PC-9 (cell line): ENCODE measurements around the gene POU3F3. TPM values are rescaled to one million over a fixed set of nuclear protein-coding genes. Genes with fewer than 3 reads are reported as not detected.

ENCODE experiments used
- BruUV-seq: library from RNA; stranded (reverse); fragments of 400-500 nt; replicated peaks from 2 replicates; lab custom pipeline; 2021; lab: Mats Ljungman, UMichigan
- CTCF ChIA-PET: fragments of 300-600 bp; sonication (Branson Sonifier 250); formaldehyde crosslinking; loops from one replicate; lab custom pipeline; 2022; ENCODE audit warnings: antibody characterized with exemption; lab: Charles Lee
- POLR2A ChIA-PET: fragments of 300-600 bp; sonication (Branson Sonifier 250); formaldehyde crosslinking; loops from one replicate; lab custom pipeline; 2022; ENCODE audit warnings: antibody characterized with exemption; ENCODE audit not compliant: unreplicated experiment; lab: Charles Lee
- DNase-seq, 2 experiments: peaks; one replicate each; pipeline versions ENCODE4 v3.0.0 to v3.0.0-alpha.2; 2015 to 2022; ENCODE audit warnings: mixed read lengths in 1 of 2
- H2AFZ ChIP-seq: fragments of 200-600 bp; sonication (generic); 2 replicates; pipeline ENCODE4 v1.8.1; 2017; ENCODE audit warnings: antibody characterized with exemption
- H3F3A ChIP-seq: fragments of 200-600 bp; sonication (generic); 2 replicates; pipeline ENCODE4 v1.8.1; 2017; ENCODE audit warnings: antibody characterized with exemption, mild to moderate bottlenecking, low read depth; ENCODE audit not compliant: insufficient read depth
- H3K27ac ChIP-seq: fragments of 200-600 bp; sonication (generic); 2 replicates; pipeline ENCODE4 v1.6.1; 2016; ENCODE audit warnings: mixed run types
- H3K27me3 ChIP-seq: fragments of 200-600 bp; sonication (generic); 2 replicates; pipeline ENCODE4 v1.6.1; 2016; ENCODE audit warnings: low read depth, mixed run types; ENCODE audit not compliant: insufficient read depth
- H3K36me3 ChIP-seq: fragments of 200-600 bp; sonication (generic); 2 replicates; pipeline ENCODE4 v1.6.1; 2016; ENCODE audit warnings: low read depth, mixed run types
- H3K4me1 ChIP-seq: fragments of 200-600 bp; sonication (generic); replicated peaks from 2 replicates; pipeline ENCODE4 v1.6.1; 2016; ENCODE audit warnings: mixed run types; ENCODE audit not compliant: insufficient read depth
- H3K4me2 ChIP-seq: fragments of 200-600 bp; sonication (generic); 2 replicates; pipeline ENCODE4 v1.6.1; 2017; ENCODE audit warnings: mixed run types
- H3K4me3 ChIP-seq: fragments of 200-600 bp; sonication (generic); 2 replicates; pipeline ENCODE4 v1.6.1; 2016; ENCODE audit warnings: mixed run types
- H3K79me2 ChIP-seq: fragments of 200-600 bp; sonication (generic); 2 replicates; pipeline ENCODE4 v1.6.1; 2017; ENCODE audit warnings: low read depth, mixed run types
- H3K9me2 ChIP-seq: fragments of 200-600 bp; sonication (generic); 2 replicates; pipeline ENCODE4 v1.8.1; 2017; ENCODE audit warnings: mild to moderate bottlenecking; ENCODE audit not compliant: insufficient read depth
- H3K9me3 ChIP-seq: fragments of 200-600 bp; sonication (generic); 2 replicates; pipeline ENCODE4 v1.8.1; 2016; ENCODE audit warnings: low read depth; ENCODE audit not compliant: insufficient read depth
- H4K20me1 ChIP-seq: fragments of 200-600 bp; sonication (generic); 2 replicates; pipeline ENCODE4 v1.8.1; 2017; ENCODE audit not compliant: insufficient read depth
- CTCF ChIP-seq: fragments of 200-600 bp; sonication (generic); conservative IDR thresholded peaks from 2 replicates; pipeline ENCODE4 v1.6.1; 2017; ENCODE audit warnings: mixed run types, antibody characterized with exemption, mild to moderate bottlenecking, moderate library complexity
- EZH2 ChIP-seq: fragments of 200-600 bp; sonication (generic); IDR thresholded peaks from 2 replicates; pipeline ENCODE4 v1.8.0; 2017; ENCODE audit warnings: antibody characterized with exemption, low read depth
- intact Hi-C: fragments of 100-400 bp; cut with micrococcal nuclease; formaldehyde crosslinking; loops from one replicate; pipeline ENCODE4 v1.10.0; 2022; ENCODE audit not compliant: unreplicated experiment
- total RNA-seq: library from RNA; stranded (reverse); gene quantifications from 2 replicates; pipeline ENCODE4 v1.2.3, GENCODE V29; 2021

Gene POU3F3
- total RNA-seq, 1 experiment from 2014 or later, result not detected

- H3K27ac ChIP-seq, result no peak overlapping the region
- TF ChIP-seq EZH2 (no peak), CTCF (no peak)
- H3K4me3 ChIP-seq, result no peak overlapping the region
- no peak overlapping the region for H3K4me2 ChIP-seq
- H3K27me3 ChIP-seq, result peaks cover 12% of the 10 kb centered on the region
- H2AFZ ChIP-seq, result no peak overlapping the region
- no peaks in the 10 kb centered on the region for H4K20me1 ChIP-seq
- no peaks in the 10 kb centered on the region for H3K4me1 ChIP-seq
- no peaks in the 10 kb centered on the region for H3K9me3 ChIP-seq
- no peaks in the 10 kb centered on the region for H3K79me2 ChIP-seq
- H3K36me3 ChIP-seq, result no peaks in the 10 kb centered on the region
- no TSS peak for BruUV-seq
- DNase-seq, result no peak
- ChIA-PET CTCF (no interaction called here), POLR2A (no interaction called here)
- intact Hi-C loops, result no loop called here
- no peaks in the 10 kb centered on the region for H3F3A ChIP-seq
- H3K9me2 ChIP-seq, result no peaks in the 10 kb centered on the region
Observed at GRCh38 chr2:104856973-104857261, 3.0 kb downstream of the POU3F3 start.

- H3K9me3 ChIP-seq, result no peaks in the 10 kb centered on the region
- intact Hi-C loops, result no loop called here
- peaks cover 11% of the 10 kb centered on the region for H3K27me3 ChIP-seq
- H3K79me2 ChIP-seq, result no peaks in the 10 kb centered on the region
- no TSS peak for BruUV-seq
- POLR2A ChIA-PET, result no interaction called here
- no peaks in the 10 kb centered on the region for H3K36me3 ChIP-seq
- CTCF ChIA-PET, result no interaction called here
- no peak for DNase-seq
- no peaks in the 10 kb centered on the region for H4K20me1 ChIP-seq
- no peak overlapping the region for H2AFZ ChIP-seq
- no peaks in the 10 kb centered on the region for H3K9me2 ChIP-seq
- H3K4me3 ChIP-seq, result no peak overlapping the region
- no peak overlapping the region for H3K27ac ChIP-seq
- no peaks in the 10 kb centered on the region for H3F3A ChIP-seq
- no peaks in the 10 kb centered on the region for H3K4me1 ChIP-seq
- TF ChIP-seq EZH2 (no peak), CTCF (no peak)
- no peak overlapping the region for H3K4me2 ChIP-seq
Observed at GRCh38 chr2:104857262-104858005, 3.5 kb downstream of the POU3F3 start.

GRCh38 chr2:104858006-104858978 is 4.4 kb downstream of the POU3F3 start:
- no peaks in the 10 kb centered on the region for H3K4me1 ChIP-seq
- no peaks in the 10 kb centered on the region for H4K20me1 ChIP-seq
- ChIA-PET CTCF (no interaction called here), POLR2A (no interaction called here)
- DNase-seq, result no peak
- no peaks in the 10 kb centered on the region for H3K9me3 ChIP-seq
- H3K4me3 ChIP-seq, result no peak overlapping the region
- H3K27me3 ChIP-seq, result peaks cover 15% of the 10 kb centered on the region
- no peaks in the 10 kb centered on the region for H3K79me2 ChIP-seq
- no peak overlapping the region for H2AFZ ChIP-seq
- TF ChIP-seq CTCF (no peak), EZH2 (no peak)
- H3K36me3 ChIP-seq, result no peaks in the 10 kb centered on the region
- no peak overlapping the region for H3K27ac ChIP-seq
- H3F3A ChIP-seq, result no peaks in the 10 kb centered on the region
- no peak overlapping the region for H3K4me2 ChIP-seq
- BruUV-seq, result no TSS peak
- no peaks in the 10 kb centered on the region for H3K9me2 ChIP-seq
- intact Hi-C loops, result no loop called here
